ENCODE results near the gene RGS6. TPM values are rescaled to one million over a fixed set of nuclear protein-coding genes. Genes with fewer than 3 reads are reported as not detected.
A peak's percentile ranks its signal among the peaks of the same experiment; 100 is the strongest.

The RGS6 gene
- total and polyA plus RNA-seq, 4 experiments from 2014 or later = 0.32 TPM; not detected in 3

- Mint-ChIP-seq H3K27me3 (no peaks in the 10 kb centered on the region), H3K27ac (no peak overlapping the region), H3K9me3 (peaks cover 0 to 12% (median 8%) of the 10 kb centered on the region in 8 donors), H3K4me1 (no peaks in the 10 kb centered on the region), H3K36me3 (no peaks in the 10 kb centered on the region), H3K4me3 (no peak overlapping the region)
- no peak for DNase-seq
- Histone ChIP-seq H3K27me3 (ENCODE audit: insufficient read depth, low read length) (no peaks in the 10 kb centered on the region), H3K27ac (ENCODE audit: low read depth, low read length) (no peak overlapping the region), H3K4me3 (ENCODE audit: low read length in 2 of 2) (no peak overlapping the region), H3K9me3 (ENCODE audit: control insufficient read depth in 1 of 2, low read length in 2 of 2) (peaks cover 0 to 3% of the 10 kb centered on the region in 2 donors), H3K4me1 (ENCODE audit: insufficient read depth, low read length) (no peaks in the 10 kb centered on the region), H3K36me3 (ENCODE audit: insufficient read depth, low read length) (no peaks in the 10 kb centered on the region)
- POLR2A ChIA-PET (ENCODE audit: partially characterized antibody) = no interaction called here
- intact Hi-C loops (cut with micrococcal nuclease) = no loop called here
- CTCF ChIA-PET (ENCODE audit: partially characterized antibody) = interaction anchor here (0.9 kb wide), 1 partner anchor 18 kb away, joined by 4 read pairs; no protein-coding TSS in a partner anchor
These were observed 566.4 kb downstream of the RGS6 start for GRCh38 chr14:72498646-72499045.

GRCh38 chr14:72499746-72500145, 567.5 kb downstream of the RGS6 start:
- H3K27me3 Mint-ChIP-seq = no peaks in the 10 kb centered on the region
- H3K27ac Mint-ChIP-seq = no peak overlapping the region

GRCh38 chr14:72500234-72500838, 568.1 kb downstream of the RGS6 start:
- no peaks in the 10 kb centered on the region for H3K4me1 ChIP-seq (ENCODE audit: insufficient read depth, low read length)
- intact Hi-C loops (cut with micrococcal nuclease) = no loop called here
- Mint-ChIP-seq H3K4me1 (no peaks in the 10 kb centered on the region), H3K4me3 (no peak overlapping the region), H3K27ac (peak overlapping the region in 1 of 7 donors; percentile 31), H3K9me3 (peaks cover 0 to 13% (median under 1%) of the 10 kb centered on the region in 8 donors), H3K36me3 (no peaks in the 10 kb centered on the region), H3K27me3 (no peaks in the 10 kb centered on the region)
- no peaks in the 10 kb centered on the region for H3K36me3 ChIP-seq (ENCODE audit: insufficient read depth, low read length)
- POLR2A ChIA-PET (ENCODE audit: partially characterized antibody) = no interaction called here
- no peak for DNase-seq
- CTCF ChIA-PET (ENCODE audit: partially characterized antibody) = no interaction called here
- no peak overlapping the region for H3K27ac ChIP-seq (ENCODE audit: low read depth, low read length)
- H3K4me3 ChIP-seq (ENCODE audit: low read length in 2 of 2) = no peak overlapping the region
- no peaks in the 10 kb centered on the region for H3K27me3 ChIP-seq (ENCODE audit: insufficient read depth, low read length)
- H3K9me3 ChIP-seq (ENCODE audit: control insufficient read depth in 1 of 2, low read length in 2 of 2) = no peaks in the 10 kb centered on the region

More at GRCh38 chr14:72499746-72500145, 567.5 kb downstream of the RGS6 start:
- no peak overlapping the region for H3K4me3 ChIP-seq (ENCODE audit: low read length in 2 of 2)
- ChIA-PET POLR2A (ENCODE audit: partially characterized antibody) (no interaction called here), CTCF (ENCODE audit: partially characterized antibody) (interaction anchor here (0.7 kb wide), 1 partner anchor 1745 kb away, joined by 3 read pairs; no protein-coding TSS in a partner anchor)
- no peak overlapping the region for H3K27ac ChIP-seq (ENCODE audit: low read depth, low read length)
- no peaks in the 10 kb centered on the region for H3K27me3 ChIP-seq (ENCODE audit: insufficient read depth, low read length)
- no peaks in the 10 kb centered on the region for H3K9me3 ChIP-seq (ENCODE audit: control insufficient read depth in 1 of 2, low read length in 2 of 2)
- H3K4me1 Mint-ChIP-seq = no peaks in the 10 kb centered on the region
- H3K36me3 Mint-ChIP-seq = no peaks in the 10 kb centered on the region
- peaks cover 0 to 13% (median 3%) of the 10 kb centered on the region in 8 donors for H3K9me3 Mint-ChIP-seq
- H3K36me3 ChIP-seq (ENCODE audit: insufficient read depth, low read length) = no peaks in the 10 kb centered on the region
- intact Hi-C loops (cut with micrococcal nuclease) = no loop called here
- H3K4me3 Mint-ChIP-seq = no peak overlapping the region
- no peak for DNase-seq
- no peaks in the 10 kb centered on the region for H3K4me1 ChIP-seq (ENCODE audit: insufficient read depth, low read length)

- no peaks in the 10 kb centered on the region for H3K27me3 ChIP-seq (ENCODE audit: insufficient read depth, low read length)
- H3K4me3 ChIP-seq (ENCODE audit: low read length in 2 of 2) = no peak overlapping the region
- H3K27ac Mint-ChIP-seq = no peak overlapping the region
- DNase-seq = no peak
- H3K4me1 ChIP-seq (ENCODE audit: insufficient read depth, low read length) = no peaks in the 10 kb centered on the region
- no peaks in the 10 kb centered on the region for H3K4me1 Mint-ChIP-seq
- peaks cover 0 to 13% (median under 1%) of the 10 kb centered on the region in 8 donors for H3K9me3 Mint-ChIP-seq
- H3K4me3 Mint-ChIP-seq = no peak overlapping the region
- H3K36me3 Mint-ChIP-seq = no peaks in the 10 kb centered on the region
- no peaks in the 10 kb centered on the region for H3K27me3 Mint-ChIP-seq
- no peaks in the 10 kb centered on the region for H3K9me3 ChIP-seq (ENCODE audit: control insufficient read depth in 1 of 2, low read length in 2 of 2)
- ChIA-PET CTCF (ENCODE audit: partially characterized antibody) (interaction anchor here (0.7 kb wide), 1 partner anchor 12 kb away, joined by 3 read pairs; no protein-coding TSS in a partner anchor), POLR2A (ENCODE audit: partially characterized antibody) (no interaction called here)
- intact Hi-C loops (cut with micrococcal nuclease) = no loop called here
- H3K27ac ChIP-seq (ENCODE audit: low read depth, low read length) = no peak overlapping the region
- no peaks in the 10 kb centered on the region for H3K36me3 ChIP-seq (ENCODE audit: insufficient read depth, low read length)
These were observed 569.2 kb downstream of the RGS6 start for GRCh38 chr14:72501439-72501838.

- intact Hi-C loops (cut with micrococcal nuclease) = no loop called here
These were observed 571.0 kb downstream of the RGS6 start for GRCh38 chr14:72503271-72503670.

GRCh38 chr14:72503696-72504368, 571.6 kb downstream of the RGS6 start:
- no peaks in the 10 kb centered on the region for H3K9me3 ChIP-seq (ENCODE audit: control insufficient read depth in 1 of 2, low read length in 2 of 2)
- no peaks in the 10 kb centered on the region for H3K36me3 ChIP-seq (ENCODE audit: insufficient read depth, low read length)
- H3K27me3 ChIP-seq (ENCODE audit: insufficient read depth, low read length) = no peaks in the 10 kb centered on the region
- H3K4me3 Mint-ChIP-seq = no peak overlapping the region
- no peaks in the 10 kb centered on the region for H3K36me3 Mint-ChIP-seq
- ChIA-PET CTCF (ENCODE audit: partially characterized antibody) (interaction anchor here (0.7 kb wide), 1 partner anchor 60 kb away, joined by 3 read pairs; no protein-coding TSS in a partner anchor), POLR2A (ENCODE audit: partially characterized antibody) (no interaction called here)
- no peaks in the 10 kb centered on the region for H3K4me1 Mint-ChIP-seq
- no peak overlapping the region for H3K4me3 ChIP-seq (ENCODE audit: low read length in 2 of 2)
- H3K27me3 Mint-ChIP-seq = no peaks in the 10 kb centered on the region
- no peak overlapping the region for H3K27ac ChIP-seq (ENCODE audit: low read depth, low read length)
- DNase-seq = no peak
- H3K9me3 Mint-ChIP-seq = peaks cover 0 to 13% (median under 1%) of the 10 kb centered on the region in 8 donors
- no peaks in the 10 kb centered on the region for H3K4me1 ChIP-seq (ENCODE audit: insufficient read depth, low read length)
- no peak overlapping the region for H3K27ac Mint-ChIP-seq
- intact Hi-C loops (cut with micrococcal nuclease) = no loop called here

More at GRCh38 chr14:72503271-72503670, 571.0 kb downstream of the RGS6 start:
- Histone ChIP-seq H3K4me3 (ENCODE audit: low read length in 2 of 2) (no peak overlapping the region), H3K27me3 (ENCODE audit: insufficient read depth, low read length) (no peaks in the 10 kb centered on the region), H3K36me3 (ENCODE audit: insufficient read depth, low read length) (no peaks in the 10 kb centered on the region), H3K4me1 (ENCODE audit: insufficient read depth, low read length) (no peaks in the 10 kb centered on the region), H3K9me3 (ENCODE audit: control insufficient read depth in 1 of 2, low read length in 2 of 2) (no peaks in the 10 kb centered on the region), H3K27ac (ENCODE audit: low read depth, low read length) (no peak overlapping the region)
- DNase-seq = no peak
- ChIA-PET POLR2A (ENCODE audit: partially characterized antibody) (no interaction called here), CTCF (ENCODE audit: partially characterized antibody) (interaction anchor here (0.6 kb wide), 1 partner anchor 403 kb away, joined by 3 read pairs; no protein-coding TSS in a partner anchor)
- Mint-ChIP-seq H3K4me3 (no peak overlapping the region), H3K36me3 (no peaks in the 10 kb centered on the region), H3K27ac (no peak overlapping the region), H3K27me3 (no peaks in the 10 kb centered on the region), H3K9me3 (peaks cover 0 to 13% (median under 1%) of the 10 kb centered on the region in 8 donors), H3K4me1 (no peaks in the 10 kb centered on the region)

GRCh38 chr14:72510566-72510965, 578.3 kb downstream of the RGS6 start:
- no peaks in the 10 kb centered on the region for H3K4me1 Mint-ChIP-seq
- ChIA-PET CTCF (ENCODE audit: partially characterized antibody) (interaction anchor here (9.0 to 11.3 kb wide), 2 partner anchors 394 to 438 kb away, joined by 66 to 264 read pairs; no protein-coding TSS in a partner anchor), POLR2A (ENCODE audit: partially characterized antibody) (no interaction called here)
- no peaks in the 10 kb centered on the region for H3K9me3 Mint-ChIP-seq
- Histone ChIP-seq H3K4me1 (ENCODE audit: insufficient read depth, low read length) (no peaks in the 10 kb centered on the region), H3K9me3 (ENCODE audit: control insufficient read depth in 1 of 2, low read length in 2 of 2) (no peaks in the 10 kb centered on the region), H3K27ac (ENCODE audit: low read depth, low read length) (no peak overlapping the region), H3K27me3 (ENCODE audit: insufficient read depth, low read length) (no peaks in the 10 kb centered on the region), H3K36me3 (ENCODE audit: insufficient read depth, low read length) (no peaks in the 10 kb centered on the region), H3K4me3 (ENCODE audit: low read length in 2 of 2) (no peak overlapping the region)
- DNase-seq = no peak
- intact Hi-C loops (cut with micrococcal nuclease) = no loop called here
- H3K4me3 Mint-ChIP-seq = no peak overlapping the region
- no peak overlapping the region for H3K27ac Mint-ChIP-seq
- H3K27me3 Mint-ChIP-seq = peaks cover 2 to 6% of the 10 kb centered on the region in 2 donors
- H3K36me3 Mint-ChIP-seq = no peaks in the 10 kb centered on the region
